Chondrocyte (in vitro differentiated cells): Measurements from ENCODE around the gene PHF1. TPM values are rescaled to one million over a fixed set of nuclear protein-coding genes. Genes with fewer than 3 reads are reported as not detected.

Experiments
- DNase-seq: peaks from one replicate; pipeline ENCODE4 v3.0.0; 2021; ENCODE audit warnings: mixed read lengths, low spot score
- H3K27ac Mint-ChIP-seq: one replicate; pipeline ENCODE4 v1.8.0; 2021; ENCODE audit warnings: mild to moderate bottlenecking, moderate library complexity, mixed read lengths; ENCODE audit not compliant: unreplicated experiment
- H3K27me3 Mint-ChIP-seq: 2 replicates; pipeline ENCODE4 v1.8.0; 2021; ENCODE audit warnings: low read depth, mixed read lengths
- H3K36me3 Mint-ChIP-seq: 2 replicates; pipeline ENCODE4 v1.8.0; 2021; ENCODE audit warnings: low read depth, mixed read lengths
- H3K4me1 Mint-ChIP-seq: 2 replicates; pipeline ENCODE4 v1.8.0; 2021; ENCODE audit warnings: low read depth, mild to moderate bottlenecking, mixed read lengths
- H3K4me3 Mint-ChIP-seq: one replicate; pipeline ENCODE4 v1.8.0; 2021; ENCODE audit warnings: mild to moderate bottlenecking, moderate library complexity, mixed read lengths; ENCODE audit not compliant: unreplicated experiment
- H3K9me3 Mint-ChIP-seq: 2 replicates; pipeline ENCODE4 v1.8.0; 2021; ENCODE audit warnings: low read depth, mixed read lengths
- CTCF ChIP-seq: fragments of 200-600 bp; sonication (generic); IDR thresholded peaks from 2 replicates; pipeline ENCODE4 v1.5.0; 2021; ENCODE audit warnings: antibody characterized with exemption, mild to moderate bottlenecking, moderate library complexity
- total RNA-seq: library from RNA; stranded (reverse); gene quantifications from 3 replicates; pipeline ENCODE4 v1.2.1, GENCODE V29; 2021

PHF1 gene
- total RNA-seq, 1 donor from 2014 or later, result 43.2 TPM

- Mint-ChIP-seq H3K27me3 (no peaks in the 10 kb centered on the region), H3K27ac (peak overlapping the region; percentile 59), H3K4me3 (peak overlapping the region; percentile 70), H3K4me1 (peaks cover 76% of the 10 kb centered on the region), H3K9me3 (no peaks in the 10 kb centered on the region), H3K36me3 (peaks cover 8% of the 10 kb centered on the region)
- peak; percentile 64 for TF ChIP-seq CTCF
- no peak for DNase-seq
Measured at GRCh38 chr6:33428224-33428965, 17.6 kb downstream of the PHF1 start.

- H3K4me1 Mint-ChIP-seq, result peaks cover 76% of the 10 kb centered on the region
- no peak for DNase-seq
- no peak for TF ChIP-seq CTCF
- H3K27ac Mint-ChIP-seq, result peak overlapping the region; percentile 58
- no peaks in the 10 kb centered on the region for H3K27me3 Mint-ChIP-seq
- peaks cover 8% of the 10 kb centered on the region for H3K36me3 Mint-ChIP-seq
- H3K9me3 Mint-ChIP-seq, result no peaks in the 10 kb centered on the region
- peak overlapping the region; percentile 70 for H3K4me3 Mint-ChIP-seq
Measured at GRCh38 chr6:33428966-33429749, 18.3 kb downstream of the PHF1 start.

GRCh38 chr6:33429750-33430052 is 18.9 kb downstream of the PHF1 start:
- no peaks in the 10 kb centered on the region for H3K27me3 Mint-ChIP-seq
- H3K9me3 Mint-ChIP-seq, result no peaks in the 10 kb centered on the region
- H3K4me1 Mint-ChIP-seq, result peaks cover 71% of the 10 kb centered on the region
- DNase-seq, result no peak
- TF ChIP-seq CTCF, result no peak
- no peak overlapping the region for H3K4me3 Mint-ChIP-seq
- peak overlapping the region; percentile 14 for H3K27ac Mint-ChIP-seq
- H3K36me3 Mint-ChIP-seq, result peaks cover 9% of the 10 kb centered on the region

GRCh38 chr6:33430334-33430733 is 19.5 kb downstream of the PHF1 start:
- peaks cover 65% of the 10 kb centered on the region for H3K4me1 Mint-ChIP-seq
- H3K36me3 Mint-ChIP-seq, result peaks cover 12% of the 10 kb centered on the region
- TF ChIP-seq CTCF, result no peak
- no peaks in the 10 kb centered on the region for H3K9me3 Mint-ChIP-seq
- H3K27me3 Mint-ChIP-seq, result no peaks in the 10 kb centered on the region
- no peak for DNase-seq
- H3K4me3 Mint-ChIP-seq, result no peak overlapping the region
- no peak overlapping the region for H3K27ac Mint-ChIP-seq

- Mint-ChIP-seq H3K27me3 (no peaks in the 10 kb centered on the region), H3K9me3 (no peaks in the 10 kb centered on the region), H3K4me1 (peaks cover 60% of the 10 kb centered on the region), H3K4me3 (no peak overlapping the region), H3K27ac (no peak overlapping the region), H3K36me3 (peaks cover 20% of the 10 kb centered on the region)
- no peak for TF ChIP-seq CTCF
- no peak for DNase-seq
Measured at GRCh38 chr6:33430991-33431879, 20.4 kb downstream of the PHF1 start.
